ENCODE data around the gene OR52R1. TPM values are rescaled to one million over a fixed set of nuclear protein-coding genes. Genes with fewer than 3 reads are reported as not detected.

Gene OR52R1
- total RNA-seq, 2 donors from 2014 or later: not detected

DNA sequence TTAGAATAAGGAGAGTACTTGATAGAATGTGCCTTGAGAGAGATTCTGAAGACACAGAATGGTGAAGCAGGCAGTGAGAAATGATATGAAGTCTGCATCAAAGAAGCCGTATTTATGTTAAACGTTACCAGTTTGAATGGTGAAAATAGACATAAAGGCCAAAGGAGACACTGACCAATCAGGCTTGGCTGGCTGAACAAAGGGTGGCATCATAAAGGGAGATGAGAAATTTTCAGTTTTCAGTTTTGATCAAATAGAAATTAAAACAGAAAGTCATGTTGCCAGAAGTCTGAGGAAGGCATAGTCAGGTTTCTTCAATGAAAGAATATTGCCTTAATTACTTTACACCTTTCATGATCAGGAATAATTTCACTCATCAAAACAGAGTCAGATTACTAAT, 41.1 kb downstream of the OR52R1 start:
- Mint-ChIP-seq H3K27me3 (ENCODE audit: insufficient read depth) (no peaks in the 10 kb centered on the region), H3K9me3 (no peaks in the 10 kb centered on the region), H3K4me3 (no peak overlapping the region), H3K4me1 (no peaks in the 10 kb centered on the region), H3K27ac (no peak overlapping the region), H3K36me3 (ENCODE audit: low read depth) (no peaks in the 10 kb centered on the region)
- H3K4me1 ChIP-seq (ENCODE audit: control insufficient read depth, insufficient read depth, low read length): no peaks in the 10 kb centered on the region
- H3K36me3 ChIP-seq (ENCODE audit: control insufficient read depth, insufficient read depth, low read length): no peaks in the 10 kb centered on the region
- H3K27ac ChIP-seq (ENCODE audit: low read depth, low read length): no peak overlapping the region
- TF ChIP-seq, protein P1, sequence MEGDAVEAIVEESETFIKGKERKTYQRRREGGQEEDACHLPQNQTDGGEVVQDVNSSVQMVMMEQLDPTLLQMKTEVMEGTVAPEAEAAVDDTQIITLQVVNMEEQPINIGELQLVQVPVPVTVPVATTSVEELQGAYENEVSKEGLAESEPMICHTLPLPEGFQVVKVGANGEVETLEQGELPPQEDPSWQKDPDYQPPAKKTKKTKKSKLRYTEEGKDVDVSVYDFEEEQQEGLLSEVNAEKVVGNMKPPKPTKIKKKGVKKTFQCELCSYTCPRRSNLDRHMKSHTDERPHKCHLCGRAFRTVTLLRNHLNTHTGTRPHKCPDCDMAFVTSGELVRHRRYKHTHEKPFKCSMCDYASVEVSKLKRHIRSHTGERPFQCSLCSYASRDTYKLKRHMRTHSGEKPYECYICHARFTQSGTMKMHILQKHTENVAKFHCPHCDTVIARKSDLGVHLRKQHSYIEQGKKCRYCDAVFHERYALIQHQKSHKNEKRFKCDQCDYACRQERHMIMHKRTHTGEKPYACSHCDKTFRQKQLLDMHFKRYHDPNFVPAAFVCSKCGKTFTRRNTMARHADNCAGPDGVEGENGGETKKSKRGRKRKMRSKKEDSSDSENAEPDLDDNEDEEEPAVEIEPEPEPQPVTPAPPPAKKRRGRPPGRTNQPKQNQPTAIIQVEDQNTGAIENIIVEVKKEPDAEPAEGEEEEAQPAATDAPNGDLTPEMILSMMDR (conservative IDR thresholded peaks at IDR 0.05): no peak
- no peaks in the 10 kb centered on the region for H3K27me3 ChIP-seq (ENCODE audit: control insufficient read depth, insufficient read depth, low read length, poor library complexity, severe bottlenecking)
- no peak overlapping the region for H3K4me3 ChIP-seq (ENCODE audit: low read length)
- 89 to 95% methylated on average over 2 of the region's 2 CpGs for WGBS, 2 experiments (ENCODE audit: insufficient coverage in 1 of 2, insufficient read length in 1 of 2)
- H3K9me3 ChIP-seq (ENCODE audit: control insufficient read depth, low read length): no peaks in the 10 kb centered on the region
- DNase-seq: no peak
- H3K9ac ChIP-seq (ENCODE audit: extremely low read depth, low read length, poor library complexity, severe bottlenecking): no peak overlapping the region

Other genes starting within 250 kb of the OR52R1 start
- gene OR52I2, start 222.6 kb downstream of the OR52R1 start, total RNA-seq: not detected
- gene OR52I1, start 210.3 kb downstream of the OR52R1 start, total RNA-seq: not detected
- 10 to 100 TPM; 11.3 to 13.8 TPM for gene TRIM68, start 196.1 kb downstream of the OR52R1 start, total RNA-seq
- gene OR51D1, start 166.9 kb downstream of the OR52R1 start, total RNA-seq: not detected
- not detected for gene OR51E1, start 160.4 kb downstream of the OR52R1 start, total RNA-seq
- gene OR51E2, start 106.5 kb downstream of the OR52R1 start, total RNA-seq: not detected
- not detected for gene MMP26, start 99.6 kb downstream of the OR52R1 start, total RNA-seq
- not detected for gene OR51F1, start 34.4 kb downstream of the OR52R1 start, total RNA-seq
- gene OR51F2, start 16.9 kb upstream of the OR52R1 start, total RNA-seq: not detected
- not detected for gene OR51S1, start 44.8 kb upstream of the OR52R1 start, total RNA-seq
- gene OR51T1, start 77.5 kb upstream of the OR52R1 start, total RNA-seq: not detected
- gene OR51A7, start 99.4 kb upstream of the OR52R1 start, total RNA-seq: not detected
- gene OR51G2, start 115.0 kb upstream of the OR52R1 start, total RNA-seq: not detected
- not detected for gene OR51G1, start 120.0 kb upstream of the OR52R1 start, total RNA-seq
- not detected for gene OR51A4, start 143.2 kb upstream of the OR52R1 start, total RNA-seq
- not detected for gene OR51A2, start 151.3 kb upstream of the OR52R1 start, total RNA-seq
- gene OR51L1, start 190.5 kb upstream of the OR52R1 start, total RNA-seq: not detected
- gene OR52J3, start 242.1 kb upstream of the OR52R1 start, total RNA-seq: not detected

Data from endodermal cell (in vitro differentiated cells).